ENCODE measurements around the gene FASTK.
A peak's percentile ranks its signal among the peaks of the same experiment; 100 is the strongest.

Gene FASTK

DNA sequence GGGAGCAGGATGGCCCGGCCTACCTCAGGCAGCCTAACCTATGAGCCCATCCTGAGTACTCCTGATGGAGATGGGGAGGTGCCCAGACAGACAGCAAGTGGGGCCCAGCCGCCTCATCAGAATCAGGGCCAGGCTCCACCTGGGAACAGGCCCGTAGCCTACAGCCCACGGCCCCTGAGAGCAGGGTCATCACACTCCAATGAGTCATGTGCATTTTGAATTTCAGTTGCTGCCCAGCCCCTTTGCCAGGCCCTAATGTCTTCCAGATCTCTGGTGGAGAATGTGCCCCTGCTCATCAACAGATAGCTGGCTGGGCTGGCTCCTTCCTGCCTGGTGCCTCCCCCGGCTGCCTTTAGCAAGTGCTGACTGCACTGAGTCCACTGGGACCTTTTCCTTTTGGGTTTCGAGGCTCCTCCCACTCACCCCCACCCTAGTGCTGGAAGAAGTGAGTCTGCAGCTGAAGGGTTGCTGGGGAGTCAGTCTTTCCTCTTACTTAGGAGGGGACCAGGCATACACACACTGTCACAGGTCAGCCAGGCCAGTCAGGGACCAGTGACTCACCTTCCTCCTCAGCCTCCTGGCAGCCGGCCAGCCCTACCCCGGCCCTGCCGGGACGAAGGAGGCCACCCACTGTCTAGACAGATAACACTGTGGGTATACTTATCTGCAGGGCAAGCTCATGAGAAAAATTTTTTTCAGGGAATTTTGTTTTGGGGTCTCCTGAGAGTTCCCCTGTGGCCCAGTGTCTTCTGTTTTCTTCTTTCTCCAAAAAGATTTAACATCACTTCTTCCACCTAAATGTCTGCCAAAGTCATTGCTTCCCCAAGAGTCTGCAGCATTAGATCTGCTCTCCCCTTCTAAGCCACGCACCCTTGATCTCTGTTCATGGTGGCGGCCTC is 41.4 kb downstream of the FASTK start:
- no peak for TF ChIP-seq GATA3 (IDR thresholded peaks at IDR 0.05; ENCODE audit: low read depth, low read length)
- TF ChIP-seq GATA2 (IDR thresholded peaks at IDR 0.05; ENCODE audit: low read depth, low read length), result peak; percentile 23; the same call in 1 of the 2 replicates

DNA sequence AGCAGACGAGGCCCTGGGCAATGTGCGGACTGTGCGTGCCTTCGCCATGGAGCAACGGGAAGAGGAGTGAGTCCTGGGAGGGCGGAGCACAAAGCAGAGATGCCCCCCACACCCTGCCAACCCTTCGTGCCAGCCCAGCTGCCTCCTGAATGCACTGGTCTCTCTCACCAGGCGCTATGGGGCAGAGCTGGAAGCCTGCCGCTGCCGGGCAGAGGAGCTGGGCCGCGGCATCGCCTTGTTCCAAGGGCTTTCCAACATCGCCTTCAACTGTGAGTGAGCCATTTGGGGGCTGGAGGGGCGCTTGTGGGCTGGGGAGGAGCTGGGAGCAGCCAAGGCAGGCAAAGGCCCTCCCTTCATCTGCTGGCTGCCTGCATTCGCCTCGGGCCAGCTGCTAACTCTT is 44.7 kb downstream of the FASTK start:
- TF ChIP-seq GATA2 (IDR thresholded peaks at IDR 0.05; ENCODE audit: low read depth, low read length) (no peak), GATA3 (IDR thresholded peaks at IDR 0.05; ENCODE audit: low read depth, low read length) (no peak)

DNA sequence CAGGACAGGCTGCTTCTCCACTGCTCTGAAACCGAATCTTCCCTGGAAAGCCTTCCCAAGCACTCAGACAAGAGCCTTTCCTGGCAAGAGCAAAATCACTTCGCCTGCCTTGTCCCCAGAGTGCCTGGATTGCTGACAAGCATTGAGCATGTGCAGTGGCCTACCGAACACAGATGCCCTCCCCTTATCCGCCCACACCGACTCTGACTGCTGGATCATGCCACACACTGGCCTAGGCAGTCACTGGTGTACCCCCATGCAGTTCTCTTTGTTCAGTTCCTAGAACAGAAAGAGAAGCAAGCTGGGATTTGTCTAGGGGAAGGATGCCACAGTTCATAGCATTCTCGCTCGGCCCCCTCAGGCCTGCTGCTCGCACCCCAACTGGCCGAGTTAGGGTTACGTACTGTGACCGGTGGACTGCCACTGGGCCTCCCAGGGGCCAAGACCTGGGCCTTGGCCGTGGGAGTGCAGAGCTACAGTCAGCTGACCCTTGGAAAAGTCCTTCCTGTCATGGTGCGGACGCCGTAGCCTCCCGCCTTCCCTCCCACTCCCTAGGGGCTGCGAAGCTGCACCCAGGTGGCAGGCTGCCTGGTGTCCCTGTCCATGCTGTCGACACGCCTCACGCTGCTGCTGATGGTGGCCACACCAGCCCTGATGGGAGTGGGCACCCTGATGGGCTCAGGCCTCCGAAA is 45.4 kb downstream of the FASTK start:
- TF ChIP-seq GATA3 (IDR thresholded peaks at IDR 0.05; ENCODE audit: low read depth, low read length), result no peak
- TF ChIP-seq GATA2 (IDR thresholded peaks at IDR 0.05; ENCODE audit: low read depth, low read length), result no peak

GRCh38 chr7:151034312-151035025 is 46.1 kb downstream of the FASTK start:
- TF ChIP-seq GATA3 (IDR thresholded peaks at IDR 0.05; ENCODE audit: low read depth, low read length), result no peak
- no peak for TF ChIP-seq GATA2 (IDR thresholded peaks at IDR 0.05; ENCODE audit: low read depth, low read length)

DNA sequence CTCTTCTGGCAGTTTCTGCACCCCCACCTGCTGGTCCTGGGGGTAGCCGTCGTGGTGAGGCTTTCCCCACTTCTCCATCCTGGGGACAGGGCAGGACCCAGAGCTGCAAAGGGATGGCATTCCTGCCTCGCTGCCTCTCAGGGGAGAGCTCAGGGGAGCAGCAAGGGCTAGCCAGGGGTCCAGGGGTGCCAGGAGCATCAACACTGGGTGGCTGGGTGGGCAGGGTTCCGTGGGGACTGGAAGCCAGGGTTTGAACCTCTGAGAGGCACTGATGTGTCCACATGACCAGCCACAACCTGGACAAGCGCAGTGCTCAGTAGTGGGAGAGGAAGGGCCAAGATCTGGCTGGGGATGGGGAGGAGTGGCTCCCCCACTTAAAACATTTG is 46.8 kb downstream of the FASTK start:
- TF ChIP-seq GATA3 (IDR thresholded peaks at IDR 0.05; ENCODE audit: low read depth, low read length), result no peak
- no peak for TF ChIP-seq GATA2 (IDR thresholded peaks at IDR 0.05; ENCODE audit: low read depth, low read length)

GRCh38 chr7:151032936-151033863 is 47.4 kb downstream of the FASTK start:
- TF ChIP-seq GATA3 (IDR thresholded peaks at IDR 0.05; ENCODE audit: low read depth, low read length), result no peak
- no peak for TF ChIP-seq GATA2 (IDR thresholded peaks at IDR 0.05; ENCODE audit: low read depth, low read length)

GRCh38 chr7:151031011-151031410 is 49.6 kb downstream of the FASTK start:
- TF ChIP-seq GATA2 (IDR thresholded peaks at IDR 0.05; ENCODE audit: low read depth, low read length), result no peak
- no peak for TF ChIP-seq GATA3 (IDR thresholded peaks at IDR 0.05; ENCODE audit: low read depth, low read length)

GRCh38 chr7:151028948-151029501 is 51.6 kb downstream of the FASTK start:
- TF ChIP-seq GATA2 (IDR thresholded peaks at IDR 0.05; ENCODE audit: low read depth, low read length) (no peak), GATA3 (IDR thresholded peaks at IDR 0.05; ENCODE audit: low read depth, low read length) (no peak)

GRCh38 chr7:151028131-151028947 is 52.3 kb downstream of the FASTK start, which contains the start of gene ABCB8:
Gene ABCB8 (plus strand): TSS chr7:151028450. CDS start chr7:151028516, 66 bp downstream.
- no peak for TF ChIP-seq GATA3 (IDR thresholded peaks at IDR 0.05; ENCODE audit: low read depth, low read length)
- TF ChIP-seq GATA2 (IDR thresholded peaks at IDR 0.05; ENCODE audit: low read depth, low read length), result peak; percentile 26; the same call in 1 of the 2 replicates

All from SH-SY5Y (cell line).